ENCODE measurements around the gene ZNF580.
A peak's percentile ranks its signal among the peaks of the same experiment; 100 is the strongest.

The ZNF580 gene

GRCh38 chr19:55640577-55641425 is at the start of gene ZNF580:
Gene ZNF580, plus strand, starts transcription at chr19:55641002. Its CDS starts 1,507 bp downstream, at chr19:55642509.
- DNase-seq = peak; percentile 76

GRCh38 chr19:55591555-55591954 is 49.2 kb upstream of the ZNF580 start:
- DNase-seq = no peak

DNA sequence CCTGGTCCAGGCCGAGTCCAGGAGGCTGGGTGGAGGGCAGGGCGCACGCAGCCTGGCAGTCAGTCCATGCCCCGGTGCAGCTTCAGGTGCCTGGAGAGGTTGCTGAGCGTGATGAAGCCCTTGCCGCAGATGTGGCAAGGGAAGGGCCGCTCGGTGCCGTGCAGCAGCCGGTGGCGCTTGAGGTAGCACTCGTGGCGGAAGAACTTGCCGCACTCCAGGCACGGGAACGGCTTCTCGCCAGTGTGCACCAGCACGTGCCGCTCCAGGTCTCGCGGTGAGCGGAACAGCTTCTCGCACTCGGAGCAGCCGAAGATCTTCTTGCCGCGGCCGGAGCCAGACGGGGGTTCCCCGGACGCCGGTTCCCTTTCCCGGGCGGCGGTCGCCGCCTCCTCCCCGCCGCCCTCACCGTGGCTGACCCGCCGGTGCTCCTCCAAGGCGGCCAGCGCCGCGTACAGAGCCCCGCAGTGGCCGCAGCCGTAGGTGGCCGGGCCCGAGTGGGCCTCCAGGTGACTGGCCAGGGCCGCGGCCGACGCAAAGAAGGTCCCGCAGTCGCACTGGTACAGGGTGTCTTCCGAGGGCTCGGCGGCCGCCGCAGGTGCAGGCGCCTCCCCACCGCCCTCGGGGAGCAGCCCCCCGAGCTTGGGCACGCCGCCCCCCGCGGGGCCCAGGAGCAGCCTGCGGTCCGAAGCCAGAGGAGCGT is 48.3 kb upstream of the ZNF580 start:
- no peak for DNase-seq

DNA sequence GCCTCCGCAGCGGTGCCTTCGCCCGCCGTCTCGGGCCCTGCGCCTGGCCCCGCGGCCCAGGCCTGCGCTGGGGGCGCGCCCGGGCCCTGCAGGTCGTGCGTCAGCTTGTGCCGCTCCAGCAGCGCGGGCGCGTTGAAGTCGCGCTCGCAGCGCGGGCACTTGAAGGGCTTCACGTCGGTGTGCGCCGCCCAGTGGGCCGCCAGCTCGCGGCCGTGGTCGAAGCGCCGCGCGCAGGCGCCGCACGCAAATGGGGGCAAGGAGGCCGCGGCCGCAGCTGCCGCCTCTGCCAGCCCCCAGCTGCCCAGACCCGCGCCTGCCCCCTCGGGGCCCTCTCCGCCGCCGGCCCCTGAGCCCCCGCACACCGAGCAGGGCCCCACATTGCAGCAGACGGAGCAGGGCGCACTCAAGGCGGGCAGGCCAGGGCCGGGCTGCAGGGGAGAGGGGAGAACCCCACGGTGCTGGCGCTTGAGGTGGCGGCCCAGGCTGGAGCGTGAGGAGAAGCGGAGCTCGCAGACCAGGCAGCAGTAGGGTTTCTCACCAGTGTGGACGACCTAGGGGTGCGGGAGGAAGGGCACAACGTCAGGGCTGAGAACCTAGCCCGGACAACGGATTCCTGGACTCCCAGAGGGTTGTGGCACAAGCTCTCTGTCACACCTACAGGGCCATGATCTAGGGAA is 47.6 kb upstream of the ZNF580 start:
- DNase-seq = no peak

- no peak for DNase-seq
Measured at GRCh38 chr19:55594996-55595545, 45.7 kb upstream of the ZNF580 start.

DNA sequence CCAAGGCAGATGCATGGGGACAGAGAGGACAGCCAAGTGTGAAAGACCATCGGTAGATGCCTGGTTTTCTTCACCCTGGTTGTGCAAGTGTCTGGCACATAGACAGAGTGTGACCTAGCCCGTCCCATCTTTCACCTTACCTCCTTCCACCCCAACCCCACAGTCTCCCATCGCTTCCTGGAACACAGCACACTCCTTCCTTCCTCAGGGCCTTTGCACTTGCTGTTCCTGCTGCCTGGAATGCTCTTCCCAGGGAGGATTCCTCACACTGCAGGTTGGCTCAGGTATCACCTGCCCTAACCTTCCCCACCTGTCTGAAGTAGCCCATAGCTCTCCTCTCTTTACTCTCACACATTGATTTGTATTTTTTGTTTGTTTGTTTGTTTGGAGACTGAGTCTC is 44.5 kb upstream of the ZNF580 start:
- DNase-seq = no peak

DNA sequence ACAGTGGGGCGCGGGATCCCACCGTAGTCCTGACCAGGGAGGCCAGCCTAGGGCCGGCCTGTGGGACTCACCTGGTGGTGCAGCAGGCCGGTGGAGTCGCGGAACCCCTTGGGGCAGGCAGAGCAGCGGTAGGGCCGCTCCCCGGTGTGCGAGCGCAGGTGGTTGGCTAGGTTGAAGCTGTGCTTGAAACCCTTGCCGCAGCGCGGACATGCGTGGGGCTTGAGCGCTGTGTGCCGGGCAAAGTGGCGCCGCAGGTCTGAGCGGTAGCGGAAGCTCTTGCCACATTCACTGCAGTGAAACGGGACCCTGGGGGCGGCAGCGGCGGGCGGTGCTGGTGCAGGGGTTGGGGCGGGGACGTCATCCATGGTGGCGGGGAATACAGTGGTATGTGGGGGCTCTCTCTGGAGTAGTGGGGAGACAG is 43.3 kb upstream of the ZNF580 start:
- no peak for DNase-seq

DNA sequence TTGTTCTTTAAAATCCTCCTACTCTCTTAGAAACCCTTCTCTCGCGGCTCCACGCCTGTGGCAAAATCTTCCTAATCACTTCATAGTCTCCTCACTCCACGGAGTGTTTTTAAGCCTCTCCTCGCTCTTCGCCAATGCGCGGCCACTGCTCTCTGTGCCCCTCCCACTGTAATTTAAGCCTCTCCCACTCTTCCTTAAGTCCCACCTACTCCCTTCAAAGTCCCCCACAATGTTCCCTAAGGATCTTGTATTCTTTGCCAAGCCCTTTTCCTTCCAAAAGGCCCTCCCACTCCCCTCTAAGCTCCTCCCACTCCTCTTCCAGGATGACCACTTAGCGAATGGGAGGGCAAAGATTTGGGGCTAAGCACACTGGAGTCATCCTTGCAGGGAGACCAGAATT is 42.8 kb upstream of the ZNF580 start:
- no peak for DNase-seq

GRCh38 chr19:55598719-55599467 is 41.9 kb upstream of the ZNF580 start:
- peak; percentile 97 for DNase-seq

DNA sequence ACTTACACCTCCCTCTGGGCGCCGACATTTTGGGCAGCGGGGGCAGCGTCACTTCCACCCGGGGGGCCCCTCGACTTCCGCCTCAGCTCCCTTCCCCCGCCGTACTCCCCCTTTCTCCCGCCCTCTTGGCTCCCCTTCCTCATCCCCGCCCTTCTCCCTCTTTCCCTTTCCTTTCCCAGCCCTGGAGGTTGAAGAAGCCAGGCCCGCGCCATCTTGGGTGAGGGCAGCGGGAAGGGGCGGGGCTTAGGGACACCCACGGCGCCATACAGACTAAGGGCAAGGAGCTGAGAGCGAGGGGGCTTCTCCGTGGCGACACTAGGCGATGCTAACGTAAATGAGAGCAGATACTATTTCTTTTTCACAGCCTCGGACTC is 41.3 kb upstream of the ZNF580 start, which contains the start of gene FIZ1:
TSS of gene FIZ1 (minus strand) at position 50 of the 374 bp plus-strand sequence. CDS start 1,652 bp downstream, outside the sequence.
- peak; percentile 98 for DNase-seq

DNA sequence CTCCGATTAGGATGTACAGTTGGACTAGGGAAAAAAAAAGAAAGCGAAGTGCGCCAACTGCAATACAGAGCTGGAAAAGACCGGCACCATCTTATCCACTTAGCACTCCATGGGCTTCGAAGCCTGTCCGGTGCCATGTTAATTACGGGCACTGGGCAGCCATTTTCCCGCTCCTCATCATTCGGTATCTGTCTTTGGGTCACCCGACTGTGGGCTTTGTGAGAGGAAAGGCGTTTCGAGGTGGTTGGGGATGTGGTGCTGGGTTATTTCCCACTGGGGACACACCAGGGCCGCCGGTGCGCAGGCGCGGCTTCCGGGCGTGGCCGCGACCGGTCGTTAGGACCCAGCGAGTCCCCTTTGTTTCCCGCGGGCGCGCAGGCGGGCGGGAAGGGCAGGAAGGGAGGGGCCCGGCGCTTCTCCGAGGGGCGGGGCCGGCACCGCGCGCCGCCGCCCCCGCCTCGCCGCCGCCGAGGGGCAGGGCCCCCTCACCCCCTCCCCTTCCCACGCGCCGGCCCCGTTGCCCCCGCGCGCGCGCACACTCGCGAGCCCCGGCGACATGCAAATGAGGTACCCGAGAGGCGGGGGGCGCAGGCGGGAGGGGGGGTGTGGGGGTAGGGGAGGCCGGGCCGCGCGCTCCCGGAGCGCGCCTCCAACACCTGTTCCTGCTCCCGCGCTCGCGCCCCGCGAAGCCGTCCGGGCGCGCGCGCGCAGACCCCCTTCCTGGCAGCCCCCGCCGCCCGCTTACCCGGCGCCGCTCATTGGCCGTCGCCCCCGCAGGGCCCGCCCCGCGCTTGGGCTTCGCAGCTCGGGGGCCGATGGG is 40.8 kb upstream of the ZNF580 start, which contains the start of gene ZNF524:
TSS of gene ZNF524 (plus strand) at position 447 of the 820 bp plus-strand sequence. CDS start 1,825 bp downstream, outside the sequence.
- DNase-seq = peak; percentile 87

- DNase-seq = no peak
Measured at GRCh38 chr19:55600662-55601028, 40.2 kb upstream of the ZNF580 start.

GRCh38 chr19:55601084-55601483 is 39.7 kb upstream of the ZNF580 start:
- DNase-seq = no peak

DNA sequence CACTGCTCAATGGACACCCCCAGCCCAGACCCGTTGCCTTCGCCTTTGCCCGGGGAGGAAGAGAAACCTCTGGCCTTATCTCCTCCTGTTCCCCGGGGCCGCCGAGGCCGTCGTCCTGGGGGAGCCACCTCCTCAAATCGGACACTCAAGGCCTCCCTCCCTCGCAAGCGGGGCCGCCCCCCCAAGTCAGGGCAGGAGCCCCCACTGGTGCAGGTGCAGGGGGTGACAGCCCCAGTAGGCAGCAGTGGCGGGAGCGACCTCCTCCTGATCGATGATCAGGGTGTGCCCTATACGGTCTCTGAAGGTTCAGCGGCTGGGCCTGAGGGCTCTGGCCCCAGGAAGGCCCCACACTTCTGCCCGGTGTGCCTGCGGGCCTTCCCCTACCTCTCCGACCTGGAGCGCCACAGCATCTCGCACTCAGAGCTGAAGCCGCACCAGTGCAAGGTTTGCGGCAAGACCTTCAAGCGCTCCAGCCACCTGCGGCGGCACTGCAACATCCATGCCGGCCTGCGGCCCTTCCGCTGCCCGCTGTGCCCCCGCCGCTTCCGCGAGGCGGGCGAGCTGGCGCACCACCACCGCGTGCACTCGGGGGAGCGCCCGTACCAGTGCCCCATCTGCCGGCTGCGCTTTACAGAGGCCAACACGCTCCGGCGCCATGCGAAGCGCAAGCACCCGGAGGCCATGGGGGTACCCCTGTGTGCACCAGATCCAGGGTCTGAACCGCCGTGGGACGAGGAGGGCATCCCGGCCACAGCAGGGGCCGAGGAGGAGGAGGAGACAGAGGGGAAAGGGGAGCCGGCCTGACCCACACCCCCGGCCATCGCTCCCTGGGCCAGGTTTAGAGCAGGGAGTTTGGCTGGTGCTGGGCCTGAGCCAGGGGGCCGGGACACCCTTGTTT is 38.4 kb upstream of the ZNF580 start:
- DNase-seq = no peak

- DNase-seq = no peak
Measured at GRCh38 chr19:55603115-55603514, 37.7 kb upstream of the ZNF580 start.

DNA sequence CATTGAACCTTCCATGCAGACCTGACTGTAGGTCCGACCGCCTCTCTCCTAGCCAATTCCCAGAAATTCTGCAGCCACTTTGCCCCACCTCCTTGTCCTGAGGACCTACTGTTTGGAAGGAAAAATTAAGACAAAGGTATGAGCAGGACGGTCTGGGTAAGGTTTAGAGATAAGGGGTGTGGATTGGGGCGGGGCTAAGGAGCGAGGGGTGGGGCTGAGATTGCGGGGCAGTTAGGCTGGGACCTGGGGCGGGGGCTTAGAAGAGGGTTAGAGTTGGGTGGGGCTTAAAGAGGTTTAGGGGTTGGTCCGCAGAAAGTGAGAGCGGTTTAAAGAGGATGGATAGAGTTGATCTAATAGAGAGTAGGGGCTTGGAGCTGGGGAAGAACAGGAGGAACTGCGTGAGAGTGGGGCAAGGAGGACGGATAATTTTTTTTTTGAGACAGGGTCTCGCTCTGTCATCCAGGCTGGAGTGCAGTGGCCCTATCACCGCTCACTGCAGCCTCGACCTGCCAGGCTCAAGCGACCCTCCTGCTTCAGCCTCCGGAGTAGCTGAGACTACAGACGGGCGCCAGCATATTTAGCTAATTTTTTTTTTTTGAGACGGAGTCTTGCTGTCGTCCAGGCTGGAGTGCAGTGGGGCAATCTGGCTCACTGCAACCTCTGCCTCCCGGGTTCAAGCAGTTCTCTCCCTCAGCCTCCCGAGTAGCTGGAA is 37.1 kb upstream of the ZNF580 start:
- no peak for DNase-seq

GRCh38 chr19:55605207-55605636 is 35.6 kb upstream of the ZNF580 start:
- peak; percentile 99 for DNase-seq

GRCh38 chr19:55605637-55606470 is 34.9 kb upstream of the ZNF580 start, which contains the start of gene ZNF865:
Gene ZNF865, plus strand, starts transcription at chr19:55605647. Its CDS starts 7,972 bp downstream, at chr19:55613619.
- DNase-seq = peak; percentile 74

- DNase-seq = no peak
Measured at GRCh38 chr19:55606471-55606787, 34.4 kb upstream of the ZNF580 start.
